Memory B cell (primary cell): ENCODE data around the gene RNF220.

Experiments used
- ATAC-seq: fragments of 150-1000 bp; cut with Tn5 transposase; 2 replicates; pipeline ENCODE4 v1.10.0; 2021; ENCODE audit warnings: low read depth, mild to moderate bottlenecking, moderate library complexity
- DNase-seq, 2 donors: peaks; one replicate each; pipeline ENCODE4 v3.0.0; 2022; ENCODE audit warnings: low spot score in 2 of 2
- H3K27ac Mint-ChIP-seq: one replicate; pipeline ENCODE4 v1.8.0; 2022; ENCODE audit warnings: mild to moderate bottlenecking, moderate library complexity, mixed read lengths
- H3K27me3 Mint-ChIP-seq: one replicate; pipeline ENCODE4 v1.8.0; 2022; ENCODE audit warnings: mixed read lengths
- H3K36me3 Mint-ChIP-seq: one replicate; pipeline ENCODE4 v1.8.0; 2022; ENCODE audit warnings: mild to moderate bottlenecking, mixed read lengths
- H3K4me1 Mint-ChIP-seq: one replicate; pipeline ENCODE4 v1.8.0; 2022; ENCODE audit warnings: mixed read lengths
- H3K4me3 Mint-ChIP-seq: one replicate; pipeline ENCODE4 v1.8.0; 2022; ENCODE audit warnings: mild to moderate bottlenecking, moderate library complexity, mixed read lengths
- H3K9me3 Mint-ChIP-seq: one replicate; pipeline ENCODE4 v1.8.0; 2022; ENCODE audit warnings: mixed read lengths

The RNF220 gene

DNA sequence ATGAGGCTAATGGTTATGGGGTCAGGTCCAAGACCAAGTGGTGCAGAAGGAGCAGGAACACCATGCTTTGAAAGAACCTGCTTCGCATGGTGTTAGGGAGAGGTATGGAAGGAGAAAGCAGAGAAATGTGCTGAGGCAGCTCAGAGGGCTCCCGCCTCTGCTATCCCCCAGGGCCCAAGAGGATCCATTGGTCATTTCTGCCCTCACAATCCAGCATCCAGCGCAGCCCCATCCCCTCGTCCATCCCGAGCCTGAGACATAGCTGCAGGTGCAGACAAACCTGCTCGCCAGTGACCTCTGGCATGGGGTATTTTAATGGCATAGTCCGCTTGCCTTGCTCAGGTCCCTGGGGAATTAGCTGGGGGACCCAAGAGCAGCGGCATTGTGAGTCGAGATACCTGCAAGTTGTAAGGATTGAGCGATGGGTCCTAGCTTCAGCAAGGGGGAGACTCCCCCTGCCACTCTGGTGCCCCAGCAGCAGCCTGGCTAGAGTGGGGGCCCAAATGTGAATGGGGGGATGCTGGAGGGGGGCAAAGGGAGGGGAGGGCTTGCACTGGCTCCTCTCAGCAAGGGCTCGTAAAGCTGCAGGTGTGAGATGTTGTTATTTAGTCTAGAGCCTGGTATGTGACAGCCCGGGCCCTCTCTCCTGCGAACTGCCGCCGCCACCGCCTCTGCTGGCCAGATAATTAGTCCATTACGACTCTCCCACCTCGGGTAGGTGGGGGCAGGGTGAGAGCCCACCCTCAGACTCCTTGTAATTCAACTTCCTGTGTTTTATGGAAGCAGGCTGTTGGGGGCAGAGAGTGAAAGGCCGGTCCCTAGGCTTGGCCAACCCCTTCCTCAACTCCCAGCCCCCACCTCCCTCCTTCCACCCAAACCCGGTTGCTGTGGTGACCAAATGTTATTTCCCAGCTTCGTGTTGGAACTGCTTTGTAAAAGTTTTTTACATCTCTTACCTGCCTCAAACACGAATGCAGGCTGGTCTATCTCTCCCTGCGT is 118.8 kb downstream of the RNF220 start:
- no peak overlapping the region for H3K4me3 Mint-ChIP-seq
- peaks cover 6% of the 10 kb centered on the region for H3K27me3 Mint-ChIP-seq
- ATAC-seq (no peak), DNase-seq (no peak)
- no peaks in the 10 kb centered on the region for H3K9me3 Mint-ChIP-seq
- no peak overlapping the region for H3K27ac Mint-ChIP-seq
- H3K36me3 Mint-ChIP-seq, result no peaks in the 10 kb centered on the region
- peaks cover 6% of the 10 kb centered on the region for H3K4me1 Mint-ChIP-seq

DNA sequence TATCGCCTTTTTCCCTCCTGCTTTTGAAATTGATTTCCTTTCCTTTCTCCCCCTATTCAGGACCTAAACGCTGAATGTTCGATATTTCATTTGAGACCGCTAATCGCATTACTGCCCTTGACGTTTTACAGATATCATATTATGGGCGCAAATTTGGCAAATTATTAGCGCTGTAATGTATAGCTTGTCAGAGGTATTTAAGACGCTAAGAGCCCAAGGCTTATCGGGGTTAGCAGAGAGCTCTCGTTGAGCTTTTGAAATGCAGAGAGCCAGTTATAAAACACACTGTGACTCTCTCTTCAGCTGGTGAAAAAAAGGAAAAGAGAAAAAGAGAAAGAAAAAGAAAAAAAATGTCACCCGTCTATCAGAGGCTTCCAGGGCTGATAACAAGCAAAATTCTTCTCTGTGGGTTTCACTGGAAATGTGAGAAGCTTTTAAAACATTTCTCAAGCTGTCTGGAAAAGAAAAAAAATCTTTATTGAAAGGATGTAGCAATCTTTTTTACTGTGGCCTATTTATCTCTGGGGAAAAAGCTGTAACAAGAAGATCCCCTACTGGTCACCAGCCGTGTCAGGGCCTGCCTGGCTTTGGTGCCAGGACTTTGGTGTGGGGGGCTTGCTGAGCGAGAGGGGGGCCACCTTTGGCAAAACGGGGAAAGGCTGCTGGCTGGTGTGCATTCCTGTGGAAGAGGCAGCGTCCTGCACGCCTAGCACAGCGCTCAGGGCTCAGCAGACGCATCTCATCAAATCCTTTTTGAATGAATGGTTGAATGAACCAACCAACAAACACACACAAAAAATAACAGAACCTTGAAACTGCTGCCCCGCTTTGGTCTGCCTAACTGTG is 119.8 kb downstream of the RNF220 start:
- no peak overlapping the region for H3K27ac Mint-ChIP-seq
- H3K4me3 Mint-ChIP-seq, result no peak overlapping the region
- DNase-seq, result no peak
- no peak for ATAC-seq
- H3K36me3 Mint-ChIP-seq, result no peaks in the 10 kb centered on the region
- H3K27me3 Mint-ChIP-seq, result peaks cover 5% of the 10 kb centered on the region
- no peaks in the 10 kb centered on the region for H3K9me3 Mint-ChIP-seq
- peaks cover under 1% of the 10 kb centered on the region for H3K4me1 Mint-ChIP-seq

DNA sequence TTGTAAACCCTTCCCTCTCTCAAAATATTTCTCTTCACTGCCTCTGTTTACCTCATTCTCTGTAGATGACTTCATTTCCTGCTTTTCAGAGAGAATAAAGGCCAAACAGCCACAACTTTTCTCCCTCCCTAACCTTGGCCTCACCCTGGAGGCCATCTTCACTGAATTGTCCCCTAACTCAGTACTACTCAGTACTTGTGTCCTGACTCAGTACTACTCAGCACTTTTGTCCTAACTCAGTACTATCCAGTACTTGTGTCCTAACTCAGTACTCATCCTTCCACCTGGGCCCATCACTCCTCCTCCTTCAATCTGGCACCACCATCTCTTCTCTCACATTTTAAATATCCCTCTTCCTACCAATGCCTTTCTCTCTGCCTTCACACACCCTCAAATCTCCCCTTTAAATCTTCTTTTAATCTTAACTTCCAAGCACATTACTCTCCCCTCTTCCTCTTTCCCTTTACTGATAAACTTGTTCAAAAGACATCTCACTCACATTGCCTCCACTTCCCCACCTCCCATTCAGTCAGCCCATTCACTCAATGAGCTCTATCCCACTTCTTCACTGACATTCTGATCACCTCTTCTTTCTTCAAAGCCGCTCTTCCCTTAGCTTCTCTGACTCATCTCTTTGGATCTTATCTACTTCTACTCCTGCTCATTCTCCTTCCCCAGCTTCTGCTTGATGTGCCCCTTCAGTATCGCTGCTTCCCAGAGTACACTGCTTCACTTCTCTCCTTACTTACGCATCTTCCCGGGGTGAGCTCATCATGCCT is 121.4 kb downstream of the RNF220 start:
- no peak for DNase-seq
- Mint-ChIP-seq H3K27ac (no peak overlapping the region), H3K36me3 (no peaks in the 10 kb centered on the region), H3K4me1 (no peaks in the 10 kb centered on the region), H3K4me3 (no peak overlapping the region), H3K9me3 (no peaks in the 10 kb centered on the region), H3K27me3 (peaks cover 4% of the 10 kb centered on the region)
- ATAC-seq, result no peak

DNA sequence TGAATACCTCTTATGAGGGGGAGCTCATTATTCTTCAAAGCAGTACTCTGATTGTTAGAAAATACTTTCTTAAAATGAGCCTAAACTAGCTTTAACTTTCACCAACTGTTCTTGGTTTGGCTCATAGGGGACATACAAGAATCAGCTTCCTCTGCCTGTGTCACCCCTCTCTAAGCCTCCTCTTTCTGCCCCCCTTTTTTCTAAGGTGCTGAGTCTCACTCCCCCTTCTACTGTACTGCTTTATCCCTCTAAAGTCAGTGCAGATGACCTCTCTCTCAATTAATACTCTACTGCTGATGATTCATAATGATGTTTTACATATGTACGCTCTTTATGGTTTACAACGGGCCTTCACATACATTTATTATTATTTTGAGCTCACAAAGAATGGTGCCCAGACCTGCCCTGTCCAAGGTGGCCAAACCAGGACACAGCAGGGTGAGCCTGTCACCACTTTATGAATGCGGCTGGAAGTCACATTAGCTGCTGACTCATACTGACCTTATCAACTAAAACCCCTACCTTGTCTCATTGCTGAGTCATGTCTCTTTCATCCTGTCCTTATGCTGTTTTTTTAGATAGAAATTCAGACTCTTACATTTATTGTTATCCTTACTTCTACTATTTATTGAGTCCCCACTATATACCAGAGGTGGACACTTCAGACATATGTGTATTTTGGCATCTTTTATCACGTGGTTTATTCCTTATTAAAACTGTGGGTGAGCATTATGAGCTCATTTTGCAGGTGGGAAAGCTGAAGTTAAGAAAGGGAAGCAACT is 126.9 kb downstream of the RNF220 start:
- DNase-seq (no peak), ATAC-seq (no peak)
- Mint-ChIP-seq H3K9me3 (no peaks in the 10 kb centered on the region), H3K4me3 (no peak overlapping the region), H3K4me1 (no peaks in the 10 kb centered on the region), H3K27me3 (peaks cover 9% of the 10 kb centered on the region), H3K27ac (no peak overlapping the region), H3K36me3 (peaks cover 2% of the 10 kb centered on the region)

DNA sequence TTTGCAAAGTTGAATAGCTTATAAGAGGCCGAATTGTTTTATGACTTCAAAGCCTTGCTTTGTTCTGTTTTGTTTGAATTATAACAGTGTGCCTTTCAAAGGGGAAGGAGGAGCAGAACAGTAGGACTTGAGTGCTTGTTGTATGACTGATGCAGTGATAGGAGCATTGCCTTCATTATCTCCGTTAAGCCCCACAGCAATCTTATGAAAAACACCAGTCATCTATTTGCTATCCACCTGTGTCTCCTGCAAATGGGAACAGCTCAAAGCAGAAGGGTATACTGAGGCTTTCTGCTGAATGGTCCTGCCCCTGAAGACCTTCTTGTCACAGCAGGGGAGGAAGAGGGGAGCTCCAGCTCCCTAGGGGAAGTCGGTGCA is 127.5 kb downstream of the RNF220 start:
- no peaks in the 10 kb centered on the region for H3K4me1 Mint-ChIP-seq
- DNase-seq, result no peak
- no peak for ATAC-seq
- H3K27ac Mint-ChIP-seq, result no peak overlapping the region
- H3K36me3 Mint-ChIP-seq, result peaks cover 2% of the 10 kb centered on the region
- H3K9me3 Mint-ChIP-seq, result no peaks in the 10 kb centered on the region
- peaks cover 11% of the 10 kb centered on the region for H3K27me3 Mint-ChIP-seq
- no peak overlapping the region for H3K4me3 Mint-ChIP-seq

DNA sequence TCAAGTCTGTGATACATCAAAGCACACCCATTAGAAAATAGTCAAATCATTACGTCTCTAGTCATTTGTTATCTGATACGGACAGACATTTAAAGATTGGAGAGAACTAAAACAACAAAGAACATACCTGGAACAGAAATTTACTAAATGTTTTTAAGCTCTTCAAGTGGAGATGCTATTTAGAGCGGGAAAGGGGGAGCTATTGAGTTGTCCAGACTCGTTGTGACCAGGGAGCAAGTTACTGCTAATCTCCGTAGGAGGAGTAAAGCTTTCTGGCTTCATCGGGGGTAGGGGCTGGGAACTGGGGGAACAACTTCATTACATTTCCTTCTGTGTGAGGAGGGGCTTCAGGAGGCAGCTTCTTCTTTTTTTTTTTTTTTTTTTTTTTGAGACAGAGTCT is 129.7 kb downstream of the RNF220 start:
- Mint-ChIP-seq H3K36me3 (peaks cover 2% of the 10 kb centered on the region), H3K4me3 (no peak overlapping the region), H3K27ac (no peak overlapping the region), H3K27me3 (peaks cover 21% of the 10 kb centered on the region), H3K9me3 (no peaks in the 10 kb centered on the region), H3K4me1 (no peaks in the 10 kb centered on the region)
- ATAC-seq, result no peak
- no peak for DNase-seq

DNA sequence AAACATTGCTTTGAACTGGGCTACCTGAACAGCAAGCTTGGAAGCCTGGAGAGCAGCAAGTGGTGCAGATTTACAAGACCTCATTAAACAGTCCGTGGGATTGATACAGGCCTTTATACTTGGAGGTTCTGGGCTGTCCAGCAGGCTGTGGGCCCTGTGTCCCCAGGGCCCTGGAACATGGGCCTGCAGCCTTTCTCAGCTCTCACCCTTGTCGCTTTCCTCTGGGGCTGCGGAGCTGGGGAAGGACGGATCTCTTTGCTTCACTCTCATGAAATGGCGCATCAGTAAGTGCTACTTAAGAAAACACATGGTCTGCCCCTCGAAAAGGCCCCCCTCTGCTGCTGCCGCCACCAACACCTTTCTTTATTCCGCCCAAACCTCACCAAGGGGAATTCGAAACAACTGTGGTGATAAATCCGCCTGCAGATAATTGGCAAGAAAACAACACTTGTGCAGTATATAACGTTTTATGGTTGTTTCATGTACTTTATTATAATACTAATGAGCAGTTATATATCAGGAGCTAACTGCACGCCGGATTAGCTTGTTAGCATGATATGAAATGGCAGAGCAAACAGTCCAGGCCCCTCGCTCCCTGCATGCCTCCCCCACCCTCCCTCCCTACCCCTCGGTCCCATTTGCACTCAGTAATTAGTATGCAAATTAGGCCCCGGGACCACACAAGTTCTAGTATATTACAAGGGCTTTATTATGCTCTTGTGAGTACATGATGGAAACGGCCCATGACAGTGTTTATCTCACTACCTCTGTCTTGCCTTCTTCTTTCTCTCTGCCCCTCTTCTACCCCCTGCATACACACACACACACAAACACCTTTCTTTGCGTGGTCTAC is 131.5 kb downstream of the RNF220 start:
- DNase-seq (no peak), ATAC-seq (no peak)
- peaks cover 20% of the 10 kb centered on the region for H3K27me3 Mint-ChIP-seq
- no peak overlapping the region for H3K4me3 Mint-ChIP-seq
- no peaks in the 10 kb centered on the region for H3K4me1 Mint-ChIP-seq
- no peak overlapping the region for H3K27ac Mint-ChIP-seq
- peaks cover 2% of the 10 kb centered on the region for H3K36me3 Mint-ChIP-seq
- no peaks in the 10 kb centered on the region for H3K9me3 Mint-ChIP-seq

DNA sequence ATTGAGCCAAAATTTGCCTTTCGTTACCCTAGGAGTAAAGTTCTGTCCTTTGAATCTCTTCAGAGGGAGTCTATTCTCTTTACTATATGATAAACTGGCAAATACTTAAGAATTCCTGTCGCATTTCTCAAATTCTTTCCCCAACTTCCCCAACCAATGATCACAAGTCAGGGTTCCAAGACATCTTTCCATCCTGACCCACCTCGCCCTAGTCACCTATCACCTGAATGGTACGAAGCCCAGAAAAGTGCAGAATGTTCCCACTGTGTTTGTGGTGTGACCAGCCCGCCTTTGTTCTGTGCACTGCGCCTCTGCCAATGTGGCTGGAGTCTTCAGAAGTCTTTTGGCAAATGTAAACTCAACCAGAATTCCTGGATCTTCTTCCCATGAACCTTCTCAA is 132.5 kb downstream of the RNF220 start:
- ATAC-seq, result no peak
- H3K27me3 Mint-ChIP-seq, result peaks cover 20% of the 10 kb centered on the region
- H3K27ac Mint-ChIP-seq, result no peak overlapping the region
- H3K4me3 Mint-ChIP-seq, result no peak overlapping the region
- peaks cover 2% of the 10 kb centered on the region for H3K36me3 Mint-ChIP-seq
- H3K9me3 Mint-ChIP-seq, result no peaks in the 10 kb centered on the region
- DNase-seq, result no peak
- H3K4me1 Mint-ChIP-seq, result no peaks in the 10 kb centered on the region

DNA sequence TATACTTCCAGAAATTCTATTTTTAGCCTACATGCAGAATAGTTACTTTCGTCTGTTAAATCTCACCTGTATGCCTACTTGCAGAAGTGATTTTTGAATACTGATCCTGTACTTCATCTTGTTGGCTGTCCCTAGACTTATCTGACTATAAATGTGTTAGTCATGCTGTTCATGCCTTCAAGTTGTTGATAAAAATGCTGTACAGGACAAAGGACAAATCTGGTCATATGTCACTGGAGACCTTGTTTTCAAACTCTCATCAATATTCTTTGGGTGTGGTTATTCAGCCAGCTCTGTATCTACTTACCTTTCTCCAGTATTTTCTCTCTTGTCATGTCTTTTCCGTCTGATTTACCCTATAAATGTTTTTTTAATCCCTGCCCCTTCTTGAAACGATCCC is 132.9 kb downstream of the RNF220 start:
- no peaks in the 10 kb centered on the region for H3K4me1 Mint-ChIP-seq
- no peak overlapping the region for H3K4me3 Mint-ChIP-seq
- no peak for ATAC-seq

DNA sequence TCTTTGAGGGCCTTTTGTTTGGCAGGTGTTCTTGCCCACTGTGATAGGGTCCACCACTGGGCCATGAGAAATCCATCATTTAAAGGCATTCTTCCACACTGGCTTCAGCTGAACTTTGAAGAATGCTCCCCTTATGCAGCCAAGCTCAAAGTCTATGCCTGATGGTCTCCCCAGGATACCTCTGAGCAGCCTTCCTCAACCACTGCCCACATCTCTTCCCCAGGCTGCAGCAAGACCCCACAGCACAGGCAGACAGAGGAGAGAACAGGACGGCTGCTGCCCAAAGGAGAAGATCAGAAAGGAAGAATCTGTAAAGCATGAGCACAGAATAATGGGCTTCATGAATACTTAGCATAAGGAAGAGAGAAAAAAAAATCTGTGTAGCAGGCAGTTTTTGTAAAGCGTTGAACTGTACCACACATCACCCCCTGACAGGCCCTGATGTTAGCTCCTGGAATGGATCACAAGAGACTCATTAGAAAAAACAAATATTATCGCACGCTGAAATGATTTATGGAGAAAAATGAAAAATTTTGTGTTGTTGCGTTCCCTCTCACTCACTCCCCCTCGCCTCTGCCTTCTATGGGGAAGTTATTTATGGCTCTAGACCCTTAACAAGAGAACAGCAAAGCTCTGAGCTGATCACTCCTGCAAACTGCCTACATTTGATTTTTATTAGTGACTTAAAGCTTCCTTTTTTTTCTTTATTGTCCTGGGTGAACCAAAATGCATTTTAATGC is 135.1 kb downstream of the RNF220 start:
- no peak overlapping the region for H3K4me3 Mint-ChIP-seq
- peaks cover 2% of the 10 kb centered on the region for H3K4me1 Mint-ChIP-seq
- H3K27me3 Mint-ChIP-seq, result peaks cover 20% of the 10 kb centered on the region
- no peaks in the 10 kb centered on the region for H3K36me3 Mint-ChIP-seq
- ATAC-seq, result no peak
- DNase-seq, result no peak
- no peaks in the 10 kb centered on the region for H3K9me3 Mint-ChIP-seq
- no peak overlapping the region for H3K27ac Mint-ChIP-seq

More for the DNA sequence above, 132.9 kb downstream of the RNF220 start:
- DNase-seq, result no peak
- Mint-ChIP-seq H3K27ac (no peak overlapping the region), H3K27me3 (peaks cover 20% of the 10 kb centered on the region), H3K36me3 (peaks cover 2% of the 10 kb centered on the region), H3K9me3 (no peaks in the 10 kb centered on the region)

DNA sequence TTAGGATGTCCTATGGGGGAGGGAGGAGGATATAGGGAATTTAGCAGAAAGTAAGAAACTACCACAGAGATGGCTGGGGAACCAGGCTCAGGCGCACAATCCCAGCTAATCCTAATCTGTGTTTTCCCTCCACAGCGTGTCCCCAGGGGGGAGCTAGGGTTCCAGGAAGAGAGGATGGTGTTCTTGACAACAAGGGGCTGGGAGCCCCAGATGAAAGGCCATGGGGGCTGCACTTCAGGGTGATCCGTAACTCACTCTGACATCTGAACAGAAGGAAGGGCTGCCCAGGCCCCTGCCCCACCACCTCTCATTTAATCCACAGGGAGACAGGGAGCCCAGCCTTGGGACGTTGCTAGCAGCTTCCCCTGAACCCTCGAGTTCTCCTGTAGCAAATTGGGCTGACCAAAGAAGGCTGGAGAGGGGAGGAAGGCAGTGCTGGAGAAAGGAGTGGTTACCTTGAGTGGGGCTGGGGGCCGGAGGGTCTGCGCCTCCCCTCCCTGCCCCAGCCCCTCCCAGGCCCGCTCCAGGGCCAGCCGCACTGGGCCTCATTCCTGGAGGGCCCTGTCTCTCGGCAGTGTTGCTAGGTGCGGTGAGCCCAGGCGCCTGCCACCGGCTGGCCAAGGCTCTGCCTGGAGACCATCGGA is 137.5 kb downstream of the RNF220 start:
- Mint-ChIP-seq H3K9me3 (no peaks in the 10 kb centered on the region), H3K36me3 (no peaks in the 10 kb centered on the region), H3K27me3 (peaks cover 23% of the 10 kb centered on the region), H3K4me3 (no peak overlapping the region), H3K27ac (no peak overlapping the region), H3K4me1 (peaks cover 2% of the 10 kb centered on the region)
- ATAC-seq (no peak), DNase-seq (no peak)
